Keratinocyte (primary cell): ENCODE results near the gene KRTAP11-1. TPM values are rescaled to one million over a fixed set of nuclear protein-coding genes. Genes with fewer than 3 reads are reported as not detected.

Experiments
- DNase-seq: peaks from one replicate; pipeline ENCODE4 v3.0.0-alpha.2; 2011; ENCODE audit warnings: low read depth, missing footprints, low spot score
- FAIRE-seq: peaks from 2 replicates; lab custom pipeline; 2011; peaks lifted over from hg19 to GRCh38; lab: Jason Lieb, UNC
- H2AFZ ChIP-seq: 2 replicates; pipeline ENCODE4 v1.6.0; 2012; ENCODE audit warnings: low read length, control low read depth, inconsistent platforms; ENCODE audit not compliant: control insufficient read depth
- H3K27ac ChIP-seq: 2 replicates; pipeline ENCODE4 v1.5.1; 2011; ENCODE audit warnings: low read length; ENCODE audit not compliant: control insufficient read depth, insufficient read depth
- H3K27me3 ChIP-seq: 3 replicates; pipeline ENCODE4 v1.6.0; 2011; ENCODE audit warnings: low read length; ENCODE audit not compliant: control insufficient read depth, insufficient read depth; ENCODE audit errors: extremely low read depth
- H3K36me3 ChIP-seq, 2 experiments: 2 replicates in 1 of 2; 3 replicates in 1 of 2; pipeline ENCODE4 v1.5.1; 2011; ENCODE audit warnings: low read length in 2 of 2, mild to moderate bottlenecking in 1 of 2; ENCODE audit not compliant: control insufficient read depth in 2 of 2, insufficient read depth in 2 of 2; ENCODE audit errors: extremely low read depth in 1 of 2
- H3K4me1 ChIP-seq: 3 replicates; pipeline ENCODE4 v1.5.1; 2011; ENCODE audit warnings: low read length; ENCODE audit not compliant: control insufficient read depth, insufficient read depth; ENCODE audit errors: extremely low read depth
- H3K4me2 ChIP-seq: 3 replicates; pipeline ENCODE4 v1.6.0; 2011; ENCODE audit warnings: low read depth, low read length; ENCODE audit not compliant: control insufficient read depth, insufficient read depth; ENCODE audit errors: extremely low read depth
- H3K4me3 ChIP-seq, 3 experiments: fragments of 200-600 bp in 1 of 3; sonication (generic) in 1 of 3; 2 replicates in 2 of 3; 3 replicates in 1 of 3; pipeline ENCODE4 v1.5.1; 2011 to 2016; ENCODE audit warnings: low read length in 3 of 3, mild to moderate bottlenecking in 3 of 3, control low read depth in 2 of 3, inconsistent platforms in 1 of 3, low read depth in 1 of 3, mixed read lengths in 1 of 3, mixed run types in 1 of 3, moderate library complexity in 1 of 3; ENCODE audit not compliant: control insufficient read depth in 2 of 3, insufficient read depth in 2 of 3; ENCODE audit errors: extremely low read depth in 1 of 3
- H3K79me2 ChIP-seq: 2 replicates; pipeline ENCODE4 v1.6.0; 2012; ENCODE audit warnings: low read length; ENCODE audit not compliant: control insufficient read depth, insufficient read depth
- H3K9ac ChIP-seq: 3 replicates; pipeline ENCODE4 v1.6.0; 2011; ENCODE audit warnings: low read length; ENCODE audit not compliant: control insufficient read depth, insufficient read depth; ENCODE audit errors: extremely low read depth
- H3K9me1 ChIP-seq: 3 replicates; pipeline ENCODE4 v1.6.0; 2011; ENCODE audit warnings: low read length; ENCODE audit not compliant: control insufficient read depth, insufficient read depth; ENCODE audit errors: extremely low read depth
- H3K9me3 ChIP-seq: 2 replicates; pipeline ENCODE4 v1.5.1; 2012; ENCODE audit warnings: low read depth, low read length; ENCODE audit not compliant: control insufficient read depth
- H4K20me1 ChIP-seq: 3 replicates; pipeline ENCODE4 v1.6.0; 2011; ENCODE audit warnings: low read length; ENCODE audit not compliant: control insufficient read depth, insufficient read depth; ENCODE audit errors: extremely low read depth
- EZH2 ChIP-seq: IDR thresholded peaks from one replicate; pipeline ENCODE4 v1.6.1; 2012; ENCODE audit warnings: inconsistent platforms, mild to moderate bottlenecking, low read length, moderate library complexity
- dilution Hi-C: fragments of 300-500 bp; cut with MboI; formaldehyde crosslinking; loops from one replicate; pipeline ENCODE4 v1.7.0; 2020; ENCODE audit warnings: low sequenced_read_pairs; ENCODE audit not compliant: extremely low pct_ligation_motif_present
- polyA plus RNA-seq, 5 experiments: library from polyadenylated mRNA; depleted of rRNA in 3 of 5; stranded (reverse) in 3 of 5; stranded (forward) in 1 of 5; unstranded in 1 of 5; fragments of >200 nt; gene quantifications; 1 replicate in 1 of 5; 2 replicates in 3 of 5; 3 replicates in 1 of 5; pipeline versions ENCODE4 v1.2.1 to v1.2.3, GENCODE V29; 2011 to 2012; ENCODE audit warnings: missing spikeins in 2 of 5, low read depth in 1 of 5, low replicate concordance in 1 of 5
- TF ChIP-seq, protein P1 (sequence below), 3 experiments: IDR thresholded peaks in 1 of 3; conservative IDR thresholded peaks in 1 of 3; optimal IDR thresholded peaks in 1 of 3; 2 replicates in 2 of 3; 3 replicates in 1 of 3; pipeline versions ENCODE3 to v1.5.1; 2011; ENCODE audit warnings: low read length in 3 of 3, mild to moderate bottlenecking in 3 of 3, moderate library complexity in 2 of 3, control low read depth in 1 of 3, inconsistent platforms in 1 of 3; ENCODE audit not compliant: insufficient read depth in 2 of 3; ENCODE audit errors: extremely low read depth in 1 of 3

Gene KRTAP11-1
- polyA plus RNA-seq, 1 donor (not counting 4 experiments of a cell fraction or from before 2014, with no cell fraction given) = not detected

DNA sequence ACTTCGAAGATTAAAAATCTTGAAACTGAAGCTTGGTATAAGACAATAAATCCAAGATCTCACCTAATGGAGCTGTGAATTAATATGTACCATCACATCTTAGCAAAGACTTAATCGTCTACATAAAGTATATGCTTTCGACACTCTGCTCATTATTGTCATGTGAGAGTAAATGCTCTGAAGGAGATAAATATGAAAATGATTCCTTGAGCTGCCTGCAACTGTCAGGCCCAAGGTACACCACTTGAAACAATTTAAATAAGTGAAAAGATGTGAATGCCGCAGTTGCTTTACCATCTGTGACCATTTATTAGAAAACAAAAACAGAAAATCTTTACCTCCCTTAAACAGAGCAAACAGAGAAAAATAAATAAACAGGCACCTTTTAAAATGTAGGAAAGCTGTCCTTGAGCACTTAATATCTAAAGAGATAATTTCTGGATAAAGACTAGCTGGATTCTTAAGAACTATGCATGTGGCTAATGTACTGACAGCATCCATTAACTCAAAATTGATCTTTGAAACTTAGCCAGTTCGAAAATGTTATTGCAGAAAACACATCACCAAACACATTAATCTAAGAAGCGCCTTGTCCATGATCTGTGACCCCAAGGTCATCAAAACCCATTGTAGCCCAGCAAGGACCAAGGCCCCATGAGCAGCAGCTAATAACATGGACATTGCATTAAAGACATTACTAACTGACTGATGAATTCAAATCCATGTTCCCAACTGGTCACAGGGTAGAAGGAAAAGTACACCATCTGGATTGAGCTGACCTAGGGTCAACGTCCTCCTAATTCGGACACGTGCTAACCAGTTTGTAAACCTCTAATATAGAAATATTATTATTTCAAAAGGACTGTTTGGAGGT lies 33.5 kb downstream of the KRTAP11-1 start:
- FAIRE-seq = no peak
- dilution Hi-C loops = no loop called here

DNA sequence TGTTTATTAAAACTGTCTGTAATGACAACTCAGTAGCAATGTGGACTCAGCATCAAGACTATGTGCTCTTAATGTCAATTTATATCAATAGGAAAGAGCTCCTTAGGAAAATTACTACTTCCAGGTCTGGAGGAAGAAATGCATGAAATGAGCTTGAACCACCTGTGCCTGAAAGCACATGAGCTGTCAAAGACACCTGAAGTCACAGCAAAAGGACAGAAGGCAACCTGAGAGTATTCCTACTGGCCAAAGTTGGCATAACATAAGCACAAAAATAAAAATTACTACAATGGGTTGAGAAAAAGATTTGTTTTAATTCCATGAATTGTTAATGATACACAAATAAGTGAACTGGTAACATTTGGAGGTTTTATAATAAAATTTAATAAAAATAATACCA lies 38.4 kb downstream of the KRTAP11-1 start:
- Histone ChIP-seq H3K36me3 (no peaks in the 10 kb centered on the region), H3K9ac (no peak overlapping the region), H2AFZ (no peak overlapping the region), H3K4me1 (no peaks in the 10 kb centered on the region), H3K79me2 (no peaks in the 10 kb centered on the region), H4K20me1 (no peaks in the 10 kb centered on the region), H3K9me3 (no peaks in the 10 kb centered on the region), H3K27me3 (no peaks in the 10 kb centered on the region), H3K9me1 (no peaks in the 10 kb centered on the region), H3K27ac (no peak overlapping the region), H3K4me2 (no peak overlapping the region), H3K4me3 (no peak overlapping the region)
- no peak for DNase-seq
- TF ChIP-seq EZH2 = no peak
- TF ChIP-seq, protein P1, sequence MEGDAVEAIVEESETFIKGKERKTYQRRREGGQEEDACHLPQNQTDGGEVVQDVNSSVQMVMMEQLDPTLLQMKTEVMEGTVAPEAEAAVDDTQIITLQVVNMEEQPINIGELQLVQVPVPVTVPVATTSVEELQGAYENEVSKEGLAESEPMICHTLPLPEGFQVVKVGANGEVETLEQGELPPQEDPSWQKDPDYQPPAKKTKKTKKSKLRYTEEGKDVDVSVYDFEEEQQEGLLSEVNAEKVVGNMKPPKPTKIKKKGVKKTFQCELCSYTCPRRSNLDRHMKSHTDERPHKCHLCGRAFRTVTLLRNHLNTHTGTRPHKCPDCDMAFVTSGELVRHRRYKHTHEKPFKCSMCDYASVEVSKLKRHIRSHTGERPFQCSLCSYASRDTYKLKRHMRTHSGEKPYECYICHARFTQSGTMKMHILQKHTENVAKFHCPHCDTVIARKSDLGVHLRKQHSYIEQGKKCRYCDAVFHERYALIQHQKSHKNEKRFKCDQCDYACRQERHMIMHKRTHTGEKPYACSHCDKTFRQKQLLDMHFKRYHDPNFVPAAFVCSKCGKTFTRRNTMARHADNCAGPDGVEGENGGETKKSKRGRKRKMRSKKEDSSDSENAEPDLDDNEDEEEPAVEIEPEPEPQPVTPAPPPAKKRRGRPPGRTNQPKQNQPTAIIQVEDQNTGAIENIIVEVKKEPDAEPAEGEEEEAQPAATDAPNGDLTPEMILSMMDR (optimal IDR thresholded peaks at IDR 0.05 in 1 of 3, IDR thresholded peaks at IDR 0.05 in 1 of 3, conservative IDR thresholded peaks at IDR 0.05 in 1 of 3; ENCODE audit: extremely low read depth in 1 of 3, insufficient read depth in 2 of 3, low read length in 3 of 3) = peak in 1 of 3 experiments; percentile 16
- FAIRE-seq = no peak
- dilution Hi-C loops = no loop called here

More for the DNA sequence above, 33.5 kb downstream of the KRTAP11-1 start:
- Histone ChIP-seq H3K9me3 (no peaks in the 10 kb centered on the region), H3K4me3 (no peak overlapping the region), H3K27me3 (no peaks in the 10 kb centered on the region), H3K36me3 (no peaks in the 10 kb centered on the region), H2AFZ (no peak overlapping the region), H3K4me1 (no peaks in the 10 kb centered on the region), H3K9me1 (no peaks in the 10 kb centered on the region), H4K20me1 (no peaks in the 10 kb centered on the region), H3K79me2 (no peaks in the 10 kb centered on the region), H3K27ac (no peak overlapping the region), H3K9ac (no peak overlapping the region), H3K4me2 (no peak overlapping the region)
- DNase-seq = no peak
- TF ChIP-seq EZH2 = no peak
- TF ChIP-seq, protein P1 (optimal IDR thresholded peaks at IDR 0.05 in 1 of 3, IDR thresholded peaks at IDR 0.05 in 1 of 3, conservative IDR thresholded peaks at IDR 0.05 in 1 of 3; ENCODE audit: extremely low read depth in 1 of 3, insufficient read depth in 2 of 3, low read length in 3 of 3) = no peak
